Psoas muscle (tissue), 8 donors: ENCODE measurements around the gene TUBA8. TPM values are rescaled to one million over a fixed set of nuclear protein-coding genes. Genes with fewer than 3 reads are reported as not detected.

ENCODE experiments used
- ATAC-seq, 4 donors: fragments of 200-7000 bp; cut with Tn5 transposase; one replicate each; pipeline ENCODE4 v1.9.1; 2020; ENCODE audit warnings: moderate library complexity in 3 of 4, mild to moderate bottlenecking in 2 of 4
- DNase-seq, 2 donors: peaks; one replicate each; pipeline ENCODE4 v3.0.0-alpha.2; 2020
- H3K27ac ChIP-seq: fragments of 200-600 bp; one replicate; pipeline ENCODE4 v1.8.0; 2022
- H3K27me3 ChIP-seq, 3 donors: fragments of 200-600 bp in 1 of 3; one replicate each; pipeline versions ENCODE4 v1.6.1 to v1.8.0; 2013 to 2022; ENCODE audit warnings: low read length in 2 of 3, mild to moderate bottlenecking in 2 of 3, moderate library complexity in 1 of 3; ENCODE audit not compliant: insufficient read depth in 3 of 3
- H3K36me3 ChIP-seq, 2 donors: fragments of 200-600 bp in 1 of 2; one replicate each; pipeline versions ENCODE4 v1.6.1 to v1.8.0; 2013 to 2022; ENCODE audit warnings: low read depth in 1 of 2, mild to moderate bottlenecking in 1 of 2, moderate library complexity in 1 of 2; ENCODE audit not compliant: insufficient read depth in 1 of 2
- H3K4me1 ChIP-seq: fragments of 200-600 bp; one replicate; pipeline ENCODE4 v1.8.0; 2022
- H3K4me3 ChIP-seq: fragments of 200-600 bp; one replicate; pipeline ENCODE4 v1.8.0; 2022; ENCODE audit warnings: mild to moderate bottlenecking
- H3K9me3 ChIP-seq: fragments of 200-600 bp; one replicate; pipeline ENCODE4 v1.8.0; 2022
- CTCF ChIP-seq: fragments of 200-600 bp; IDR thresholded peaks from one replicate; pipeline ENCODE4 v1.8.0; 2022; ENCODE audit warnings: antibody characterized with exemption
- WGBS, 3 donors: extraction: QIAGEN DNeasy Blood & Tissue Kit; methylation state at CpG; one replicate each; pipeline versions ENCODE4 v1.1.6 to v1.1.7; 2013; 5-methylcytosine and 5-hydroxymethylcytosine counted together
- intact Hi-C, 2 donors: fragments of 100-400 bp; cut with DNase I; formaldehyde crosslinking; loops; one replicate each; pipeline versions ENCODE4 v1.11.0 to v1.14.2; 2022
- polyA plus RNA-seq, 3 donors: library from polyadenylated mRNA; stranded (reverse); fragments of 200-250 nt; gene quantifications; one replicate each; pipeline ENCODE4 v1.2.3, GENCODE V29; 2013
- total RNA-seq, 4 donors: library from RNA; stranded (reverse); fragmentation: NEBNext Ultra II Directional in 2 of 4; extraction: Animal tissue kit (Norgen Biotek cat#: 25700) in 2 of 4; gene quantifications; one replicate each; pipeline versions ENCODE4 v1.2.1 to v1.2.4, GENCODE V29; 2021 to 2023
- donor health status: healthy with polysubstance abuse.
- donor health status: DM: no; HTN: no; CAD: no; lungs with moderate emphysema.
- donor health status: Bipolar disorder and iron deficiency.
- donor health status: healthy.
- donor health status: DM: yes; HTN: yes; CAD: no.
- donor health status: DM: no; HTN: no; CAD: no.
- donor health status: DM: no; HTN: no; CAD: no.
- donor health status: DM: yes; HTN: yes; CAD: no.

Gene TUBA8
- total and polyA plus RNA-seq, 7 donors, result 38.8 to 150 (median 115) TPM

- peak overlapping the region; percentile 92 for H3K27ac ChIP-seq
- ATAC-seq (no peak), DNase-seq (no peak)
- no peaks in the 10 kb centered on the region for H3K27me3 ChIP-seq
- intact Hi-C loops, result no loop called here
- no peak for TF ChIP-seq CTCF
- no peaks in the 10 kb centered on the region for H3K9me3 ChIP-seq
- H3K36me3 ChIP-seq, result no peaks in the 10 kb centered on the region
- WGBS, 3 donors, result 40 to 69% (median 45%) methylated on average over 11 of the region's 11 CpGs
- H3K4me3 ChIP-seq, result peak overlapping the region; percentile 84
- H3K4me1 ChIP-seq, result peaks cover 77% of the 10 kb centered on the region
Measured at GRCh38 chr22:18113680-18114394, 3.2 kb downstream of the TUBA8 start.

DNA sequence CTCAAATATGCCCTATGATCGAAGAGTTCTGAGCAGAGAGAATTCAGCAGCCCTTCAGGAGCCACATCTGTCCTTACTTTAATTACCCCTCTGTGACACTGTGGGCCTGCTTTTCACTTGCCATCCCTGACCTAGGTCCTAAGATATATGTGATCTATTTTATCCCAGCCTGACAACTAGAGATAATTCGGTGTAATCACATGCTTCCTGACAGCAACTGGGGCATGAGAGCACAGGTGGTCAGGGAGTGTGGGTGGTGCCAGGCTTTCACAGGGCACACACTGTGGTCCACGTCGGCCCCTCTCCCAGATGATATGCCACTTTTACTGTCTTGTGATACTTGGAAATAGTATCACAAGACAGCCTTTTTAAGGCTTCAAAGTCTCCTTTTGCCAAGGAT is 3.9 kb downstream of the TUBA8 start:
- no peak for TF ChIP-seq CTCF
- peak overlapping the region; percentile 84 for H3K4me3 ChIP-seq
- H3K27ac ChIP-seq, result peak overlapping the region; percentile 92
- intact Hi-C loops, result no loop called here
- DNase-seq (no peak), ATAC-seq (peak; percentile 9 to 51 (median 24))
- WGBS, 3 donors, result 14 to 25% (median 14%) methylated on average over 4 of the region's 4 CpGs
- no peaks in the 10 kb centered on the region for H3K36me3 ChIP-seq
- H3K4me1 ChIP-seq, result peaks cover 83% of the 10 kb centered on the region
- no peaks in the 10 kb centered on the region for H3K27me3 ChIP-seq
- no peaks in the 10 kb centered on the region for H3K9me3 ChIP-seq

DNA sequence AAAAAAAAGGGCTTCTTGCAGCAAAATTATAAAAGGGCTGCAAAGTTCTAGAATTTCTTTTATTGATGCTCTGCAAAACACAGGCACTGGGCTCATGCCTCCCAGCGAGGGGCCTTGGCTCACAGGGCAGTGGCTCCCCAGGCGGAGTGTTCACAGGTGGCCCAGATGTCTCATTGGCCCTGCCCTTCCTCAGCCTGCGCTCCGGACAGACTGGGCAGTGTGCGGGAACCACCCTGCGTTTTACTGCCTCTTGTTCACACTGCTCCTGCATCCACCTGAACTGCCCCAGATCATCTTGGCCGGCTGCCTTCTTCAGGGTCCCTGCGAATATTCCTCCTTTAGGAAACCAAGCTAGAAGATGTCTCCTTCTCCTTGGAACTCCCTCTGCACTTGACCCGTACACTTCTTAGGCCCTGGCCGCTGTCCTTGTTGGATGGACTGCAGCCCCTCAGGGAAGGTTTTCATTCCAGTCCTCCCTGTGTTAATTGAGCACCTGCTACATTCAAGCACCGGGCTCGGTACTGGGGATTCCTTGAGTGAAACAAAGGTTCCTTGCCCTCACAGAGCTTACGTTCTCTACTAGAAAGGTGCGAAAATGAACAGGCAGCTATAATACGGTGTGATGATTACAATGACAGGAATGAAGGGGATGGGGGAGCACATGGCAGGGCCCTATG is 4.5 kb downstream of the TUBA8 start:
- Histone ChIP-seq H3K9me3 (no peaks in the 10 kb centered on the region), H3K27ac (peak overlapping the region; percentile 92), H3K4me3 (peak overlapping the region; percentile 11), H3K36me3 (no peaks in the 10 kb centered on the region), H3K4me1 (peaks cover 84% of the 10 kb centered on the region), H3K27me3 (no peaks in the 10 kb centered on the region)
- 47 to 64% (median 52%) methylated on average over 15 of the region's 15 CpGs for WGBS, 3 donors
- no peak for TF ChIP-seq CTCF
- intact Hi-C loops, result no loop called here
- ATAC-seq, result no peak
- DNase-seq, result no peak

DNA sequence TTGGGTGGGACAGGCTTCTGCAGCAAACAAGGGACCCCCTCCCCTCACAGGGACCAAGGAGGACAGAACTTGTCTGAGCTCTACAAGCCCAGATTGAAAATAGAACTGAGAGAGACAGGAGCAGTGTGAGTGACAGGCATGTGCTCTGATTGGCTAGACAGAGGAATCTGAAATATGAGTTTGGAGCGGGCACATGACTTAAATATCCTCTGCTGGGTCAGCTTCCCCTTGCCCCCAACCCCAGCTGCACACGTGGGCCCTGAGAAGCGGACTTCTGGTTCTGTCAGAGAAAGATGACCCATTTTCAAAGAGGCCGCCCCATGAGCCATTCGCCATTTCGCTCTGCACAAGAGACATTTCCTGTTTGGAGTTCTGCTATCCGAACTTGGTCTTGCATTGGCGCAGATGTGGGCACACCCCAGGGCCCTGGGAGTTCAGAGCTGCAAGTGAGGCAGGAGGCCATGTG is 5.3 kb downstream of the TUBA8 start:
- DNase-seq (peak; percentile 15 to 76), ATAC-seq (peak; percentile 38 to 47 (median 43))
- H3K4me3 ChIP-seq, result peak overlapping the region; percentile 26
- intact Hi-C loops, result no loop called here
- no peak for TF ChIP-seq CTCF
- no peaks in the 10 kb centered on the region for H3K9me3 ChIP-seq
- H3K4me1 ChIP-seq, result peaks cover 91% of the 10 kb centered on the region
- H3K27me3 ChIP-seq, result no peaks in the 10 kb centered on the region
- peak overlapping the region; percentile 92 for H3K27ac ChIP-seq
- WGBS, 3 donors, result 21 to 42% (median 27%) methylated on average over 8 of the region's 8 CpGs
- no peaks in the 10 kb centered on the region for H3K36me3 ChIP-seq
